Stimulated activated CD4-positive, alpha-beta T cell treated with anti-CD3 and anti-CD28 coated beads, TNF-alpha, amount 100 ng/mL, for 24 hours (primary cell): ENCODE results near the gene CALML4.
"Not testable (repeated sequence)": the region's sequence is repeated elsewhere in the genome, so short reads cannot be mapped to it uniquely, and the experiment has no call there.

ENCODE experiments used
- DNase-seq, 3 experiments: peaks; one replicate each; pipeline ENCODE4 v3.0.0-alpha.2; 2020; ENCODE audit warnings: low read depth in 3 of 3

Gene CALML4

GRCh38 chr15:68224546-68225250, 19.6 kb upstream of the CALML4 start:
- no peak for DNase-seq

- no peak for DNase-seq
Measured at GRCh38 chr15:68224108-68224507, 19.0 kb upstream of the CALML4 start.

DNA sequence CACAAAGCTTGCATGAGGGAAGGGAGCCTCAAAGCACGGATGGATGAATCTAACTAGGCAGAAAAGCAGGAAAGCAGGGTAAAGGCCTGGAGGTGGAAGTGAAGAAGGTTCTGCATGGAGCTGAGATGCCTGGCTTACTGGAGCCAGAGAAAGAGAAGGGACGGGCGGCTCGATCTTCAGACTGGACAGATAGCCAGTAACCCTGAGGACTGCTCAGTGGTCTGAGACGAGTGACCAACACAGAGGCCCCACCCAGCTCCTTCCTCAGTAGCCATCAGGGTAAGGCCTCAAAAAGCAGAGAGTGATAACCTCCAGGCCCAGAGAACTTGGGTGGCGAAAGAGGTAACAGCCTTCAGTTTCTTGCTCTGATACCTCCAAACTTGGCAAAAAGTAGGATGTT, 18.0 kb upstream of the CALML4 start:
- no peak for DNase-seq

GRCh38 chr15:68222432-68222743, 17.3 kb upstream of the CALML4 start:
- not testable (repeated sequence) for DNase-seq

DNA sequence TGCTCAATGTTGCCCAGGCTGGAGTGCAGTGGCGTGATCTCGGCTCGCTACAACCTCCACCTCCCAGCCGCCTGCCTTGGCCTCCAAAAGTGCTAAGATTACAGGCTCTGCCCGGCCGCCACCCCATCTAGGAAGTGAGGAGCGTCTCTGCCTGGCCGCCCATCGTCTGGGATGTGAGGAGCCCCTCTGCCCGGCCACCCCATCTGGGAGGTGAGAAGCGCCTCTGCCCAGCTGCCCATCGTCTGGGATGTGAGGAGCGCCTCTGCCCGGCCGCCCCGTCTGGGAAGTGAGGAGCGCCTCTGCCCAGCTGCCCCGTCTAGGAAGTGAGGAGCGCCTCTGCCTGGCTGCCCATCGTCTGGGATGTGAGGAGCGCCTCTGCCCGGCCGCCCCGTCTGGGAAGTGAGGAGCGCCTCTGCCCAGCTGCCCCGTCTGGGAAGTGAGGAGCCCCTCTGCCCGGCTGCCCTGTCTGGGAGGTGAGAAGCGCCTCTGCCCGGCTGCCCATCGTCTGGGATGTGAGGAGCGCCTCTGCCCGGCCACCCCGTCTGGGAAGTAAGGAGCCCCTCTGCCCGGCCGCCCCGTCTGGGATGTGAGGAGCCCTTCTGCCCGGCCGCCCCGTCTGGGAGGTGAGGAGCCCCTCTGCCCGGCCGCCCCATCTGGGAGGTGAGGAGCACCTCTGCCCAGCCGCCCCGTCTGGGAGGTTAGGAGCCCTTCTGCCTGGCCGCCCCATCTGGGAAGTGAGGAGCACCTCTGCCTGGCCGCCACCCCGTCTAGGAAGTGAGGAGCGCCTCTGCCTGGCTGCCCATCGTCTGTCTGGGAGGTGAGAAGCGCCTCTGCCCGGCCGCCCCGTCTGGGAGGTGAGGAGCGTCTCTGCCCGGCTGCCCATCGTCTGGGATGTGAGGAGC, 16.6 kb upstream of the CALML4 start:
- DNase-seq, result not testable (repeated sequence)

- DNase-seq, result no peak
Measured at GRCh38 chr15:68220967-68221366, 15.8 kb upstream of the CALML4 start.

- no peak for DNase-seq
Measured at GRCh38 chr15:68220489-68220888, 15.4 kb upstream of the CALML4 start.

DNA sequence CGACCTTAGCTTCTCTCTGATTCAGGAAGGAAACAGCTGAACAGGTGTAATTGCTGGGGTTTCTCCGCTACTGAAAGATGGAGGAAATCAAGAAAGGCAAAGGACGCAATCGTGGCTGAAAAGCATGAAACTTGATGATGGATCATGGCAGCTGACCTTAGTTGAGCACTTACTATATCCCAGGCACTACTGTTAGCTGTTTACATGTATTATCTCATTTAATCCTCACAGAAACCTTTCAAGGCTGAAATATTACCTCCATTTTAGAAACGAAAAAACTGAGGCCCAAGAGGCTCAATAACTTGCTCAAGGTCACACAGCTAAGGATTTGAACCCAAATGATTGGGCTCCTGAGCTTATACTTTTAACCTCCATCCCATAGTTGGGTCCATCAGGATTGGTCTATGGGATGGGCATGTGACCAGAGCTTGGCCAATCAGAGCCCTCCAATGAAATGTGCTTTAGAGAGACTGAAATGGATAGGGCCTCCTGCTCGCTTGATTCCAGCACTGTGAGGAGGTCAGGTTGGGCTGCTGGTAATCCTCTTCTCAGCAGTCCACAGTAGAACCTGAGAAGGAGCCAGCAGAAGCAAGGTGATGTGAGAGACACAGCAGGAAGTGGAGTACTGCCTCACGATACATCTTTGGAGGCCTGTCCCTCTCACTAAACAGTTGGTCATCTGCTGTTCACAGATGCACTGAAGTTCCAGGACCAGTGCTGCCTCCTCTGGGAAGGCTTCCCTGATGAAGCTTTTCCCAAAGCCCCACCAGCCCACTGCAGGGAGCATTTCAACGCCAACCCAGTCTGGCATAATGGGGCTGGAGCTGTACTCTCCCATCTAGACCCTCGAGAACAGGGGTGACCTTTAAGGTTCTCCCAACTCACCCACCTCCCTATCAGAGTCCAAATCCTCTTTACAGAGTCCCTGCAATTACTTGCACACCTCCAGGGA, 14.0 kb upstream of the CALML4 start:
- DNase-seq, result no peak

DNA sequence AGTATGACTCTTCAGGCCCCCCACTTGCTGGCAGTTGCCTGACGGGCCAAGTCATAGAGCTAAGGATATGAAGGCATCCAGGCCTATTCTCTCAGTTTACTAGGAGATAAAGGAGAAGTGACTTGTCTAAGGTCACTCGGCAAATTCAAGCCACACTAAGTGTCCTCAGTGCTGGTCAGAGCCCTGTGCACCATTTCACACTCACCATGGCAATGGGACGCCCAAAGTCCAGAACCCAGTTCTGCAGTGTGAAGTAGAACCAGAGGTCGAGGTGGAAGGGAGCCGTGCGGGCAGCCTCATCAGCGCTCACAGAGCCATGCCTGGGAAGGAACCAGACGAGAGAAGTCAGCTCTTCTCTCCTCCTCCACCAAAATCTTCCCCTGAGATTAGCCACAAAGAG, 13.2 kb upstream of the CALML4 start:
- DNase-seq, result no peak

- DNase-seq, result no peak
Measured at GRCh38 chr15:68217341-68217740, 12.2 kb upstream of the CALML4 start.

GRCh38 chr15:68214838-68215254, 9.7 kb upstream of the CALML4 start:
- no peak for DNase-seq

- no peak for DNase-seq
Measured at GRCh38 chr15:68213991-68214837, 9.1 kb upstream of the CALML4 start.

- DNase-seq, result not testable (repeated sequence)
Measured at GRCh38 chr15:68213491-68213845, 8.3 kb upstream of the CALML4 start.

DNA sequence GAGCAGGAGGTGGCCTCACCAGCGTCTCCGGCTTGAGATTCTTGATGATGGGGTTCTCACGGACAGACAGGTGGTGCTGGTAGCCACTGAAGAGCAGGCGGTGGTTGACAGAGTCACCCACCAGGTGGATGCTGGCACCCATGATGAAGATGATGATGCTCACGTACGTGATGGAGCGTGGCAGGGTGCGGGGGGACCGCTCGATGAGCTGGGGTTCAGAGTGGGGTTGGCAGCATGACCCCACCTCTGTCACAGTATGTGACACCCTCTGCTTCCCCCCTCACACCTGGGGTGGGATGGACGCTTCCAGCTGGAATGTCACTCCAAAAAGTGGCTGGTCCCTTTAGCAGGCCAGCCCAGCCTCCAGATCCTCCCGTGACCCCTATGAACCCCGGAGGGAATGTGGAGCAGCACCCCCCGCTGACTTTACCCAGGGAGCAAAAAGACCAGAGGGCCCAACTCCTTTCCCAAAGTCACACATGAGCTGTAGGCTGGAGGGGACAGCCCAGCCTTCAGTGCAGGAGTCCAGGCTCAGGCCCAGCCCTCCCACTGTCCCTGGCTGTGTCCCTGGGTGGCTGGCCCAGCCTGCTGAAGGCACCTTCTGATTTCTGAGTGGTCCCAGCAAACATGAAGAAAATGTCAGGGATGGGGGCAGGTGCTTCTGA, 6.7 kb upstream of the CALML4 start:
- no peak for DNase-seq

DNA sequence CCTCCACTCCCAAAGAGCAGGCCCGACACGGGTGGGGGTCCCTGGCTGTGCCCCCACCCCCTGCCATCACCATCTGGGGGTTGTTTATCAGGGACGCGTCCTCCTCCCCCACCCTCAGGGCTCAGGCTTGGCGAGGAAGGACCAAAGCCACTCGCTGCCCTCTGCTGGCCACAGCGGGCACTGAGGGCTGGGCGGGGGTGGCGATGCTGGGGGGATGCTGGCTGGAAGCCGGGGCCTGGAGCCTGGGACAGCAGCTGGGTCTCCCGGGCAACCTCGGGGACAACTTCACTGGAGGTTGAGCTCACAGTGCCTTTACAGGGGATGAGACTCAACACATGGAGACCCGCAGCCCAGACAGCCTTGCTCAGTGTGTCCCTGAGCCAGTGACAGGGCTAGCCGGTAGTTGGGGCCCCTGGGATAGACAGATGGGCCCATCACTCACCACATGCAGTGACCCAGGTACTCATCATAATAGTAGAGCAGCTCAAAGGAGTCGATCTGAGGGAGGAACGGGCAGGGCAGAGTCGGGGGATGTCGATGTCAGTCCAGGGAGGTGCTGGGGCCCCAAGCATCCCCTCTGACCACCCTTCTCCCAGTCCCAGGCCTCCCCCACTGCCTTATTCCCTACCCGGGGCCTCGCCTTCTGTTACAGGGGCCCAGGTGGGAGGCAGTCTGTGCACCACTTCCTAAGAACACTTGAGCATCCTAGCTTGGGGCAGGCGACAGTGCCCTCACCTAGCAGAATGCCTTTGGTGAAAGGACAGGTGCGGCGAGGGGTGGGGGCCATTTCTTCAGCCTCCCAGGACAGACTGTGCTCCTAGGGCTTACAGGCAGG, 5.9 kb upstream of the CALML4 start:
- DNase-seq, result peak in 1 of 3 experiments; percentile 54

DNA sequence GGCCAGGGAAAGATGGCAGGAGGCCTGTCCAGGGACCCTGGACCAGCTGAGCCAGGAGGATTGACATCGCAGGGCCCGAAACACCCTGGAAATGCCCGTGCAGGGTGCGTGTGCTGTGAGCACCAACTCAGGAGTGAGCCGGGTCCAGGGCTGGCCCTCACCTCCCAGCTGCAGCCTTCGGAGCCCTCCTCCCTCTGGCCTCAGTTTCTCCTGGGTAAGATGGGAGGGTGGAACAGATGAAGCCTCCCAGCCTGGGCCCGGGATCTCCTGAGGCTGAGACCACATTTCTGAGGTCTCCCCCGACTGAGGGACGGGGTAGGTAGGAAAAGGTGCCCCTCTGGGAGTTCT, 5.3 kb upstream of the CALML4 start:
- no peak for DNase-seq

- DNase-seq, result peak in 1 of 3 experiments; percentile 45
Measured at GRCh38 chr15:68209735-68210408, 4.7 kb upstream of the CALML4 start.

- DNase-seq, result no peak
Measured at GRCh38 chr15:68209272-68209671, 4.1 kb upstream of the CALML4 start.

GRCh38 chr15:68208636-68209240, 3.6 kb upstream of the CALML4 start:
- DNase-seq, result no peak
